HEK293 (cell line): Measurements from ENCODE around the gene SHTN1.

Source experiments
- CTCF ChIA-PET: fragments of 350-600 bp; formaldehyde crosslinking; extraction: SDS; loops from one replicate; lab custom pipeline; 2021; ENCODE audit warnings: antibody characterized with exemption; lab: Yijun Ruan, JAX
- POLR2A ChIA-PET: fragments of 300-600 bp; formaldehyde crosslinking; extraction: SDS; loops from one replicate; lab custom pipeline; 2020; ENCODE audit warnings: antibody characterized with exemption, inconsistent platforms; lab: Yijun Ruan, JAX
- H3K27ac ChIP-seq: fragments of 200-500 bp; sonication (Bioruptor generic); 2 replicates; pipeline ENCODE4 v1.5.1; 2014; ENCODE audit warnings: low read depth, low read length, control low read depth, inconsistent platforms; ENCODE audit errors: extremely low read depth
- H3K36me3 ChIP-seq, 2 experiments: fragments of 200-500 bp in 1 of 2; sonication (Bioruptor generic) in 1 of 2; 1 replicate in 1 of 2; 2 replicates in 1 of 2; pipeline ENCODE4 v1.5.1; 2014 to 2017; ENCODE audit warnings: inconsistent platforms in 2 of 2, low read length in 2 of 2; ENCODE audit not compliant: control insufficient read depth in 2 of 2, insufficient read depth in 1 of 2
- H3K4me1 ChIP-seq: fragments of 200-500 bp; sonication (Bioruptor generic); 2 replicates; pipeline ENCODE4 v1.5.1; 2014; ENCODE audit warnings: mild to moderate bottlenecking, low read length, inconsistent platforms; ENCODE audit not compliant: control insufficient read depth, insufficient read depth
- H3K4me3 ChIP-seq: 2 replicates; pipeline ENCODE4 v1.5.1; 2011; ENCODE audit warnings: low read depth, mild to moderate bottlenecking, control low read depth, low read length, moderate library complexity
- H3K9me3 ChIP-seq: fragments of 200-500 bp; sonication (Bioruptor generic); 2 replicates; pipeline ENCODE4 v1.5.1; 2014; ENCODE audit warnings: low read depth, low read length, inconsistent platforms; ENCODE audit not compliant: control insufficient read depth, insufficient read depth
- BCL11B ChIP-seq: fragments of 450-650 bp; formaldehyde crosslinking; IDR thresholded peaks from 2 replicates; pipeline ENCODE4 v1.5.1; 2016; ENCODE audit warnings: low read depth, missing biosample characterization, missing genetic modification characterization
- KLF1 ChIP-seq: fragments of 450-650 bp; formaldehyde crosslinking; IDR thresholded peaks from 2 replicates; pipeline ENCODE4 v1.5.1; 2016; ENCODE audit warnings: missing biosample characterization, missing genetic modification characterization
- KLF16 ChIP-seq: fragments of 450-650 bp; formaldehyde crosslinking; IDR thresholded peaks from 2 replicates; pipeline ENCODE4 v1.5.1; 2017; ENCODE audit warnings: missing biosample characterization, missing genetic modification characterization
- KLF7 ChIP-seq: fragments of 450-650 bp; formaldehyde crosslinking; IDR thresholded peaks from 2 replicates; pipeline ENCODE4 v1.5.1; 2016; ENCODE audit warnings: missing biosample characterization, missing genetic modification characterization, borderline replicate concordance
- SALL2 ChIP-seq: fragments of 450-650 bp; formaldehyde crosslinking; IDR thresholded peaks from 2 replicates; pipeline ENCODE4 v1.5.0; 2017; ENCODE audit warnings: missing biosample characterization, mild to moderate bottlenecking, missing genetic modification characterization, borderline replicate concordance
- SP7 ChIP-seq: fragments of 450-650 bp; formaldehyde crosslinking; IDR thresholded peaks from 2 replicates; pipeline ENCODE4 v1.5.1; 2016; ENCODE audit warnings: missing biosample characterization, missing genetic modification characterization
- ZNF140 ChIP-seq: fragments of 450-650 bp; formaldehyde crosslinking; IDR thresholded peaks from 2 replicates; pipeline ENCODE4 v1.5.1; 2016; ENCODE audit warnings: missing biosample characterization, missing genetic modification characterization
- ZNF174 ChIP-seq: fragments of 450-650 bp; formaldehyde crosslinking; IDR thresholded peaks from 2 replicates; pipeline ENCODE4 v1.5.0; 2017; ENCODE audit warnings: missing biosample characterization, mild to moderate bottlenecking, missing genetic modification characterization
- ZNF184 ChIP-seq: fragments of 450-650 bp; IDR thresholded peaks from 2 replicates; pipeline ENCODE4 v1.5.1; 2018; ENCODE audit warnings: missing biosample characterization, mild to moderate bottlenecking, missing genetic modification characterization
- ZNF214 ChIP-seq: fragments of 450-650 bp; formaldehyde crosslinking; IDR thresholded peaks from 2 replicates; pipeline ENCODE4 v1.5.1; 2017; ENCODE audit warnings: missing biosample characterization, mild to moderate bottlenecking, missing genetic modification characterization, borderline replicate concordance
- ZNF239 ChIP-seq: fragments of 450-650 bp; formaldehyde crosslinking; IDR thresholded peaks from 2 replicates; pipeline ENCODE4 v1.5.1; 2016; ENCODE audit warnings: missing biosample characterization, missing genetic modification characterization
- ZNF302 ChIP-seq: fragments of 450-650 bp; formaldehyde crosslinking; IDR thresholded peaks from 2 replicates; pipeline ENCODE4 v1.5.1; 2016; ENCODE audit warnings: missing biosample characterization, missing genetic modification characterization, low read depth
- ZNF596 ChIP-seq: fragments of 450-650 bp; IDR thresholded peaks from 2 replicates; pipeline ENCODE4 v1.5.0; 2018; ENCODE audit warnings: missing biosample characterization, mild to moderate bottlenecking, missing genetic modification characterization, moderate library complexity
- ZNF664 ChIP-seq: fragments of 450-650 bp; formaldehyde crosslinking; IDR thresholded peaks from 2 replicates; pipeline ENCODE4 v1.5.1; 2016; ENCODE audit warnings: missing biosample characterization, missing genetic modification characterization
- ZNF837 ChIP-seq: fragments of 450-650 bp; formaldehyde crosslinking; IDR thresholded peaks from 2 replicates; pipeline ENCODE4 v1.5.1; 2016; ENCODE audit warnings: missing biosample characterization, missing genetic modification characterization
- TF ChIP-seq, protein P1 (sequence below): fragments of 450-650 bp; formaldehyde crosslinking; IDR thresholded peaks from 2 replicates; pipeline ENCODE4; 2016; ENCODE audit warnings: missing biosample characterization, missing genetic modification characterization
- TF ChIP-seq, protein P2 (sequence below): fragments of 450-650 bp; formaldehyde crosslinking; IDR thresholded peaks from 2 replicates; pipeline ENCODE4 v1.5.1; 2016; ENCODE audit warnings: missing biosample characterization, missing genetic modification characterization
- TF ChIP-seq, protein P3 (sequence below): sonication (generic); formaldehyde crosslinking; IDR thresholded peaks from 2 replicates; pipeline ENCODE4 v1.8.1; 2022; ENCODE audit warnings: mild to moderate bottlenecking, moderate library complexity, missing genetic modification reagents
- TF ChIP-seq, protein P4 (sequence below): fragments of 450-650 bp; formaldehyde crosslinking; IDR thresholded peaks from 2 replicates; pipeline ENCODE4 v1.5.1; 2016; ENCODE audit warnings: missing biosample characterization, missing genetic modification characterization

Gene SHTN1

GRCh38 chr10:117053482-117053881 is 48.5 kb upstream of the SHTN1 start:
- no peak overlapping the region for H3K4me3 ChIP-seq
- H3K4me1 ChIP-seq = no peaks in the 10 kb centered on the region
- H3K36me3 ChIP-seq = no peaks in the 10 kb centered on the region
- H3K27ac ChIP-seq = no peak overlapping the region
- H3K9me3 ChIP-seq = no peaks in the 10 kb centered on the region
- TF ChIP-seq ZNF174 (tag by site-specific recombination) = no peak
- TF ChIP-seq ZNF140 (tag by site-specific recombination) = peak; percentile 66; the same call in 1 of the 2 replicates
- TF ChIP-seq, all 188 proteins: peak for 1
- CTCF ChIA-PET = no interaction called here
- POLR2A ChIA-PET = no interaction called here

- CTCF ChIA-PET = interaction anchor here (0.6 kb wide), 1 partner anchor 366 kb away, joined by 3 read pairs; no protein-coding TSS in a partner anchor
Observed at GRCh38 chr10:117047947-117048346, 43.0 kb upstream of the SHTN1 start.

DNA sequence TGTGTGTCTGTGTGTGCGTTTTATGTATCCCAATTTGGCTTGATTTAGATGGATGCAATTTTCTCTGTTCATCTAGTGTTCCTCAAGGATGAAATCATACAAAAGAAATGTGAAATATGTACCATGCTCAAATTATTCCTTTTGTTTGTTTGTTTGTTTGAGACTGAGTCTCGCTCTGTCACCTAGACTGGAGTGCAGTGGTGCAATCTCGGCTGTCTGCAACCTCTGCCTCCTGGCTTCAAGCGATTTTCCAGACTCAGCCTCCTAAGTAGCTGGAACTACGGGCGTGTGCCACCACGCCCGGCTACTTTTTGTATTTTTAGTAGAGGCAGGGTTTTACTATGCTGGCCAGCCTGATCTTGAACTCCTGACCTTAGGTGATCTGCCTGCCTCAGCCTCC is 11.3 kb upstream of the SHTN1 start:
- no peak for TF ChIP-seq ZNF184 (tag by site-specific recombination)
- no peak for TF ChIP-seq ZNF214
- no peak for TF ChIP-seq ZNF837 (tag by site-specific recombination)
- TF ChIP-seq, protein P1, sequence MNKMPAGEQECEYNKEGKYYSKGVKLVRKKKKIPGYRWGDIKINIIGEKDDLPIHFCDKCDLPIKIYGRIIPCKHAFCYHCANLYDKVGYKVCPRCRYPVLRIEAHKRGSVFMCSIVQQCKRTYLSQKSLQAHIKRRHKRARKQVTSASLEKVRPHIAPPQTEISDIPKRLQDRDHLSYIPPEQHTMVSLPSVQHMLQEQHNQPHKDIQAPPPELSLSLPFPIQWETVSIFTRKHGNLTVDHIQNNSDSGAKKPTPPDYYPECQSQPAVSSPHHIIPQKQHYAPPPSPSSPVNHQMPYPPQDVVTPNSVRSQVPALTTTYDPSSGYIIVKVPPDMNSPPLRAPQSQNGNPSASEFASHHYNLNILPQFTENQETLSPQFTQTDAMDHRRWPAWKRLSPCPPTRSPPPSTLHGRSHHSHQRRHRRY = no peak
- TF ChIP-seq KLF1 = no peak
- TF ChIP-seq ZNF302 (tag by site-specific recombination) = no peak
- TF ChIP-seq, protein P2, sequence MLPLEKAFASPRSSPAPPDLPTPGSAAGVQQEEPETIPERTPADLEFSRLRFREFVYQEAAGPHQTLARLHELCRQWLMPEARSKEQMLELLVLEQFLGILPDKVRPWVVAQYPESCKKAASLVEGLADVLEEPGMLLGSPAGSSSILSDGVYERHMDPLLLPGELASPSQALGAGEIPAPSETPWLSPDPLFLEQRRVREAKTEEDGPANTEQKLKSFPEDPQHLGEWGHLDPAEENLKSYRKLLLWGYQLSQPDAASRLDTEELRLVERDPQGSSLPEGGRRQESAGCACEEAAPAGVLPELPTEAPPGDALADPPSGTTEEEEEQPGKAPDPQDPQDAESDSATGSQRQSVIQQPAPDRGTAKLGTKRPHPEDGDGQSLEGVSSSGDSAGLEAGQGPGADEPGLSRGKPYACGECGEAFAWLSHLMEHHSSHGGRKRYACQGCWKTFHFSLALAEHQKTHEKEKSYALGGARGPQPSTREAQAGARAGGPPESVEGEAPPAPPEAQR (tag by site-specific recombination) = no peak
- no peak for TF ChIP-seq SALL2 (tag by site-specific recombination)
- TF ChIP-seq, protein P3, sequence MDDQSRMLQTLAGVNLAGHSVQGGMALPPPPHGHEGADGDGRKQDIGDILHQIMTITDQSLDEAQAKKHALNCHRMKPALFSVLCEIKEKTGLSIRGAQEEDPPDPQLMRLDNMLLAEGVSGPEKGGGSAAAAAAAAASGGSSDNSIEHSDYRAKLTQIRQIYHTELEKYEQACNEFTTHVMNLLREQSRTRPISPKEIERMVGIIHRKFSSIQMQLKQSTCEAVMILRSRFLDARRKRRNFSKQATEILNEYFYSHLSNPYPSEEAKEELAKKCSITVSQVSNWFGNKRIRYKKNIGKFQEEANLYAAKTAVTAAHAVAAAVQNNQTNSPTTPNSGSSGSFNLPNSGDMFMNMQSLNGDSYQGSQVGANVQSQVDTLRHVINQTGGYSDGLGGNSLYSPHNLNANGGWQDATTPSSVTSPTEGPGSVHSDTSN (CRISPR knock-in tag) = no peak
- no peak for TF ChIP-seq KLF7 (tag by site-specific recombination)
- no peak for TF ChIP-seq ZNF239 (tag by site-specific recombination)
- TF ChIP-seq KLF16 (tag by site-specific recombination) = no peak
- no peak for TF ChIP-seq BCL11B (tag by site-specific recombination)
- TF ChIP-seq, protein P4, sequence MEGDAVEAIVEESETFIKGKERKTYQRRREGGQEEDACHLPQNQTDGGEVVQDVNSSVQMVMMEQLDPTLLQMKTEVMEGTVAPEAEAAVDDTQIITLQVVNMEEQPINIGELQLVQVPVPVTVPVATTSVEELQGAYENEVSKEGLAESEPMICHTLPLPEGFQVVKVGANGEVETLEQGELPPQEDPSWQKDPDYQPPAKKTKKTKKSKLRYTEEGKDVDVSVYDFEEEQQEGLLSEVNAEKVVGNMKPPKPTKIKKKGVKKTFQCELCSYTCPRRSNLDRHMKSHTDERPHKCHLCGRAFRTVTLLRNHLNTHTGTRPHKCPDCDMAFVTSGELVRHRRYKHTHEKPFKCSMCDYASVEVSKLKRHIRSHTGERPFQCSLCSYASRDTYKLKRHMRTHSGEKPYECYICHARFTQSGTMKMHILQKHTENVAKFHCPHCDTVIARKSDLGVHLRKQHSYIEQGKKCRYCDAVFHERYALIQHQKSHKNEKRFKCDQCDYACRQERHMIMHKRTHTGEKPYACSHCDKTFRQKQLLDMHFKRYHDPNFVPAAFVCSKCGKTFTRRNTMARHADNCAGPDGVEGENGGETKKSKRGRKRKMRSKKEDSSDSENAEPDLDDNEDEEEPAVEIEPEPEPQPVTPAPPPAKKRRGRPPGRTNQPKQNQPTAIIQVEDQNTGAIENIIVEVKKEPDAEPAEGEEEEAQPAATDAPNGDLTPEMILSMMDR = no peak
- no peak for TF ChIP-seq ZNF664
- H3K4me1 ChIP-seq = no peaks in the 10 kb centered on the region
- no peaks in the 10 kb centered on the region for H3K9me3 ChIP-seq
- H3K36me3 ChIP-seq = no peaks in the 10 kb centered on the region
- H3K27ac ChIP-seq = no peak overlapping the region
- H3K4me3 ChIP-seq = no peak overlapping the region
- CTCF ChIA-PET = no interaction called here
- POLR2A ChIA-PET = no interaction called here

More at GRCh38 chr10:117047947-117048346, 43.0 kb upstream of the SHTN1 start:
- H3K9me3 ChIP-seq = no peaks in the 10 kb centered on the region
- no peaks in the 10 kb centered on the region for H3K36me3 ChIP-seq
- TF ChIP-seq ZNF596 (tag by site-specific recombination) (no peak), SP7 (tag by site-specific recombination) (peak; percentile 91)
- H3K27ac ChIP-seq = no peak overlapping the region
- H3K4me1 ChIP-seq = no peaks in the 10 kb centered on the region
- POLR2A ChIA-PET = no interaction called here
- H3K4me3 ChIP-seq = no peak overlapping the region
